ENCODE measurements around the gene SUV39H1. TPM values are rescaled to one million over a fixed set of nuclear protein-coding genes. Genes with fewer than 3 reads are reported as not detected.

SUV39H1 gene
- total RNA-seq, 4 donors from 2014 or later = 3.4 to 11.7 (median 5.1) TPM

GRCh38 chrX:48694776-48695533 is 1.6 kb upstream of the SUV39H1 start:
- Histone ChIP-seq H3K27ac (peak overlapping the region in 3 of 4 donors; percentile 88 to 95 (median 92)), H3K27me3 (no peaks in the 10 kb centered on the region), H3K4me3 (peak overlapping the region in 1 of 2 donors; percentile 80), H3K9me3 (no peaks in the 10 kb centered on the region), H3K4me1 (peaks cover 0 to 15% (median 0%) of the 10 kb centered on the region in 3 donors), H3K36me3 (peaks cover 0 to 9% of the 10 kb centered on the region in 2 donors)
- 20 to 29% methylated on average over 3 of the region's 15 CpGs for WGBS, 2 donors (ENCODE audit: low coverage in 1 of 2)
- TF ChIP-seq EP300 (IDR thresholded peaks at IDR 0.05) (no peak), POLR2A (IDR thresholded peaks at IDR 0.05) (no peak), CTCF (IDR thresholded peaks at IDR 0.05) (no peak), POLR2AphosphoS5 (IDR thresholded peaks at IDR 0.05) (no peak)
- no peak for ATAC-seq

GRCh38 chrX:48695534-48695896 is 1.0 kb upstream of the SUV39H1 start:
- peaks cover 0 to 15% of the 10 kb centered on the region in 2 donors for H3K36me3 ChIP-seq
- WGBS, 2 donors (ENCODE audit: low coverage in 1 of 2) = no CpG with 5 or more reads among the region's 14 CpGs

DNA sequence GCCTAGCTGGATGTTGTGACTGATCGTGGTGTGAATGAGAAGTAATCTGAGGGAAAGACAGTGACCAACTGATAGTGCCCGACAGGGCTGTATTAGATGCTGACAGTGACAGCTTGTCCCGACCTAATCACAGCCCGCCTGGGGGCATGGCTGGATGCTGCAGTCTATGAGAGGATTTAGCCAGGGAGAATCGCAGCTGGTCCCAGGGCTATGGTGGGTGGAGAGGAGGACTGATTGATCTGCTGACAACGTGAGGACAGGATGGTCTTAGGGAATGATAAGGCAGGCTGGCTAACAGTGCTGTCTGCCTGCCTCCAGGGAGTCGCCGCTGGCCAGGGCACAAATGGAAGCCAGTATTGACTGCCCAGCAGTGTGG is 621 bp upstream of the SUV39H1 start:
- peaks cover 0 to 19% of the 10 kb centered on the region in 2 donors for H3K36me3 ChIP-seq
- ATAC-seq = peak; percentile 6
- TF ChIP-seq POLR2A (IDR thresholded peaks at IDR 0.05) (no peak), CTCF (IDR thresholded peaks at IDR 0.05) (no peak), EP300 (IDR thresholded peaks at IDR 0.05) (no peak), POLR2AphosphoS5 (IDR thresholded peaks at IDR 0.05) (no peak)
- H3K4me3 ChIP-seq = peak overlapping the region; percentile 66 to 80
- H3K27ac ChIP-seq = peak overlapping the region; percentile 88 to 95 (median 92)
- no peaks in the 10 kb centered on the region for H3K9me3 ChIP-seq
- peaks cover 0 to 15% (median 0%) of the 10 kb centered on the region in 3 donors for H3K4me1 ChIP-seq
- H3K27me3 ChIP-seq = no peaks in the 10 kb centered on the region
- 0 to 40% methylated on average over 2 to 3 of the region's 8 CpGs for WGBS, 2 donors (ENCODE audit: low coverage in 1 of 2)

More at GRCh38 chrX:48695534-48695896, 1.0 kb upstream of the SUV39H1 start:
- peak overlapping the region; percentile 88 to 95 (median 92) for H3K27ac ChIP-seq
- TF ChIP-seq POLR2AphosphoS5 (IDR thresholded peaks at IDR 0.05) (no peak), POLR2A (IDR thresholded peaks at IDR 0.05) (no peak), EP300 (IDR thresholded peaks at IDR 0.05) (no peak), CTCF (IDR thresholded peaks at IDR 0.05) (no peak)
- ATAC-seq = no peak
- no peaks in the 10 kb centered on the region for H3K9me3 ChIP-seq
- H3K27me3 ChIP-seq = no peaks in the 10 kb centered on the region
- H3K4me1 ChIP-seq = peaks cover 0 to 15% (median 0%) of the 10 kb centered on the region in 3 donors
- H3K4me3 ChIP-seq = peak overlapping the region in 1 of 2 donors; percentile 80

- no peak for TF ChIP-seq POLR2AphosphoS5 (IDR thresholded peaks at IDR 0.05)
- no peak for TF ChIP-seq CTCF (IDR thresholded peaks at IDR 0.05)
- TF ChIP-seq POLR2A (IDR thresholded peaks at IDR 0.05) = no peak
- no peak for TF ChIP-seq EP300 (IDR thresholded peaks at IDR 0.05)
- peak overlapping the region; percentile 48 to 95 (median 90) for H3K27ac ChIP-seq
- peak overlapping the region; percentile 66 to 80 for H3K4me3 ChIP-seq
- H3K27me3 ChIP-seq = no peaks in the 10 kb centered on the region
- 3 to 30% methylated on average over 8 to 12 of the region's 56 CpGs for WGBS, 2 donors (ENCODE audit: low coverage in 1 of 2)
- no peaks in the 10 kb centered on the region for H3K9me3 ChIP-seq
- no peak for ATAC-seq
- H3K36me3 ChIP-seq = peaks cover 0 to 31% of the 10 kb centered on the region in 2 donors
- H3K4me1 ChIP-seq = peaks cover 0 to 15% (median 0%) of the 10 kb centered on the region in 3 donors
Measured at GRCh38 chrX:48696909-48697727, 584 bp downstream of the SUV39H1 start.

All from gastroesophageal sphincter (tissue), 4 donors.